Neural crest cell (in vitro differentiated cells): ENCODE measurements around the gene ATP8A1. TPM values are rescaled to one million over a fixed set of nuclear protein-coding genes. Genes with fewer than 3 reads are reported as not detected.

ENCODE experiments used
- DNase-seq: peaks from one replicate; pipeline ENCODE4 v3.0.0; 2021; ENCODE audit warnings: low read depth, mixed read lengths, low spot score
- H3K27ac Mint-ChIP-seq: one replicate; pipeline ENCODE4 v1.8.0; 2021; ENCODE audit warnings: mild to moderate bottlenecking, mixed read lengths; ENCODE audit not compliant: unreplicated experiment
- H3K27me3 Mint-ChIP-seq: 2 replicates; pipeline ENCODE4 v1.8.0; 2021; ENCODE audit warnings: low read depth, mild to moderate bottlenecking, mixed read lengths
- H3K36me3 Mint-ChIP-seq: 2 replicates; pipeline ENCODE4 v1.8.0; 2021; ENCODE audit warnings: low read depth, mild to moderate bottlenecking, mixed read lengths
- H3K4me1 Mint-ChIP-seq: 2 replicates; pipeline ENCODE4 v1.8.0; 2021; ENCODE audit warnings: mixed read lengths
- H3K4me3 Mint-ChIP-seq: one replicate; pipeline ENCODE4 v1.8.0; 2021; ENCODE audit warnings: mild to moderate bottlenecking, mixed read lengths
- H3K9me3 Mint-ChIP-seq: 2 replicates; pipeline ENCODE4 v1.8.0; 2021; ENCODE audit warnings: mixed read lengths
- total RNA-seq: library from RNA; stranded (reverse); gene quantifications from 2 replicates; pipeline ENCODE4 v1.2.1, GENCODE V29; 2021
- TF ChIP-seq, protein P1 (sequence below): fragments of 200-600 bp; sonication (generic); conservative IDR thresholded peaks from 2 replicates; pipeline ENCODE4 v1.5.0; 2021; ENCODE audit warnings: antibody characterized with exemption, mild to moderate bottlenecking

The ATP8A1 gene
- total RNA-seq, 1 donor from 2014 or later = 11.9 TPM

DNA sequence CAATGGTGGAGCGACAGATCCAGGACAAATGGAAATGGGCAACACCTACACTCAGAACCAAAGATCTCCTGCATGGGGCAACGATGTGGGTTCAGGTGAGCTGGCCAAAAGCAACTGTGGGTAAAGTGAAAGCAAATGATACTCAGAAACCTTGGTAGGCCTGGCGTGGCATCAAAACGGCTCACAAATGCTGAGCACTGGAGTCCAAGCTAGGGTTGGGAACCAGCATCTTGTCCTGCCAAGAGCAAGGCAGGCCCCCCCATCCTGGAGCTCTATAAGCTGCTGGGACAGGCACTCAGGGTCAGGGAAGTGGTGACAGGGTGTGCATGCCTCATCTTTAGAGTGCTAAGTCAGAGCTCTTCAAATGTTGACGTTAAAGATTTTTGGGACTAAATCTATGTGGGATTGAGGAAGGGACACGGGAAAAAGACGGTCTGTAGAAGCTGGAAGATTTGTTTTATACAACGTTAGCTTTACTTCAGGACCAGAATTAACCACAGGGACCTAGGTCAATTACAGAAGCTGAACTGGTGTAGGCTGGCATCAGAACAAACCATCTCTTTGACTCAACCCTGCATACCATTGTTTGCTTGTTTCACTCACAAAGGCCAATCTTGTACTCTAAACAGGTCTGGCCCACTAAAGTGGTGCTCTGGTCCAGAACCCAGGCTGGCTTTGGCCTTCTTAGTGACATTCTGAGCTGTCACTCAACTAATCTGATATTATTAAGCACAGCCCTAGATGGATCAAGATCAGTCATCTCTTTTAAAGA, 10.7 kb downstream of the ATP8A1 start:
- DNase-seq = no peak
- Mint-ChIP-seq H3K4me1 (no peaks in the 10 kb centered on the region), H3K4me3 (no peak overlapping the region), H3K27me3 (no peaks in the 10 kb centered on the region), H3K9me3 (peaks cover 3% of the 10 kb centered on the region), H3K36me3 (peaks cover 3% of the 10 kb centered on the region), H3K27ac (no peak overlapping the region)
- TF ChIP-seq, protein P1, sequence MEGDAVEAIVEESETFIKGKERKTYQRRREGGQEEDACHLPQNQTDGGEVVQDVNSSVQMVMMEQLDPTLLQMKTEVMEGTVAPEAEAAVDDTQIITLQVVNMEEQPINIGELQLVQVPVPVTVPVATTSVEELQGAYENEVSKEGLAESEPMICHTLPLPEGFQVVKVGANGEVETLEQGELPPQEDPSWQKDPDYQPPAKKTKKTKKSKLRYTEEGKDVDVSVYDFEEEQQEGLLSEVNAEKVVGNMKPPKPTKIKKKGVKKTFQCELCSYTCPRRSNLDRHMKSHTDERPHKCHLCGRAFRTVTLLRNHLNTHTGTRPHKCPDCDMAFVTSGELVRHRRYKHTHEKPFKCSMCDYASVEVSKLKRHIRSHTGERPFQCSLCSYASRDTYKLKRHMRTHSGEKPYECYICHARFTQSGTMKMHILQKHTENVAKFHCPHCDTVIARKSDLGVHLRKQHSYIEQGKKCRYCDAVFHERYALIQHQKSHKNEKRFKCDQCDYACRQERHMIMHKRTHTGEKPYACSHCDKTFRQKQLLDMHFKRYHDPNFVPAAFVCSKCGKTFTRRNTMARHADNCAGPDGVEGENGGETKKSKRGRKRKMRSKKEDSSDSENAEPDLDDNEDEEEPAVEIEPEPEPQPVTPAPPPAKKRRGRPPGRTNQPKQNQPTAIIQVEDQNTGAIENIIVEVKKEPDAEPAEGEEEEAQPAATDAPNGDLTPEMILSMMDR = no peak

DNA sequence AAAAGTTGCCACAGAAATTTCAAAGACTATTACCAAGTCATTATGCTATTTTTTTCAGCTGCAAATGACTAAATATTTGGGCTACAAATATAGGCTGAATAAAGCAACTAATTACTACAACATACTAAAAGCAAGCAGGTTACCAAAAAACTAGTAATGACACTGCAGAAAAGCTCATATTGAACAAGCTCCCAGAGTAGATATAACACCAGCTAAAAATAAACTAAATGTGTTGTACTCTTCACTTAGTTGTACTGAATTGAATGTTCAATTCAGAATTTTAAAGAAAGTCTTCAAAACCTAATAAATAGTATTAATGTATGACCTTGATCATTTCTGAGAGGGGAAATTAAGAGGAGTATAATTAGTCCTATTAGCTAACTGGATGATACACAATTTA, 12.0 kb downstream of the ATP8A1 start:
- no peak overlapping the region for H3K27ac Mint-ChIP-seq
- no peaks in the 10 kb centered on the region for H3K4me1 Mint-ChIP-seq
- H3K36me3 Mint-ChIP-seq = no peaks in the 10 kb centered on the region
- H3K9me3 Mint-ChIP-seq = peaks cover 3% of the 10 kb centered on the region
- DNase-seq = no peak
- no peak overlapping the region for H3K4me3 Mint-ChIP-seq
- TF ChIP-seq, protein P1 = no peak
- no peaks in the 10 kb centered on the region for H3K27me3 Mint-ChIP-seq

DNA sequence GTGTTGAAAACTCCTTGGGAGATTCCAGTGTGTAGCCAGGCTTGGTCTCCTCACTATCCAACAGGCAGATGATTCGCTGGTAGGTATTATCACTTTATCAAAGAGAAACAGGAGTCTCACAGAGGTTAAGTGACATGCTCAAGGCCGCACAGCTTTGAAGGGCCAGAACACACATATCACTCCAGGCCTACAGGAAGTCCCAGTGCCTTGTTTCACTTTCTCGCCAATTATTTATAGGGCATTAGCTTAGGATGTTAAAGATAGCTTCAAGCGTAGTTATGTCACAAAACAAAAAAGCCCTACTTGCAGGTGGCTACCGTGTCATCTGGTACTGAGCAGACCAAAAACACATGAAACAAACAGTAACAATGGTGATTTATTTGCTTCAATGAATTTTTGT, 13.2 kb downstream of the ATP8A1 start:
- Mint-ChIP-seq H3K4me3 (no peak overlapping the region), H3K27ac (no peak overlapping the region), H3K36me3 (no peaks in the 10 kb centered on the region), H3K9me3 (peaks cover 3% of the 10 kb centered on the region), H3K27me3 (no peaks in the 10 kb centered on the region), H3K4me1 (no peaks in the 10 kb centered on the region)
- TF ChIP-seq, protein P1 = no peak
- DNase-seq = no peak

DNA sequence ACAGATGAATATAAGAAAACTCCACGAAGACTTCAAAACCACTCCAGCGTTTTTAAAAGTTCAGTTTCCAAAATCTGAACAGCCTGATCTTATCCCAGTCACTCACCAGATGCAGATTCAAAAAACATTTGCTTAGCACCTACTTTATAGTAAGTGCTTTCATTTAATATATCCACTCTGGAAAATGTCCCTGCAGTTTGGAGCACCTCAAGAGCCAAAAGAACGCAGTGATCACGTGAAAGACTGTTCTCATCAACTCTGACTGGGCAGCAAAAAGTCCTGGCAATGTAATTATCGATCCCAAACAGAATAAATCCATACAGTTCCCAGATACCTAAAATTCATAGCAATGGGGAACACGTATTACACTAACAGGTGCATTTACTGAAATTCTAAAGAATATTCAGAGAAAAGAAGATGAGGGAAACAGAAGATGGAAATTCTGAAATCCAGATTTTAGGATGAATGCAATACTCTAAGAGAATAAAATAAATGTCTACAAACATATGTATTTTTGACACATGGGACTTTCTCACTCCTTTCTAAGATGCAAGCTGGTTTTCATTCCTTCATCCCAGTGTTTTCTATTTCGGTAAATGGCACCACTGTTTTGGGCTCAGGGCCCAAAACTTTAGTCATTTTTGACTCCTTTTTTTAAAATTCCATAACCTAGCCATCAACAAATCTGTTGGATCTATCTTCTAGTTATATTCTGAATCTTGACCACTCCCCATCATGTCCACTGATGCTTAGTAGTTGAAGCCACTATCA, 13.9 kb downstream of the ATP8A1 start:
- TF ChIP-seq, protein P1 = no peak
- Mint-ChIP-seq H3K27me3 (no peaks in the 10 kb centered on the region), H3K4me3 (no peak overlapping the region)

DNA sequence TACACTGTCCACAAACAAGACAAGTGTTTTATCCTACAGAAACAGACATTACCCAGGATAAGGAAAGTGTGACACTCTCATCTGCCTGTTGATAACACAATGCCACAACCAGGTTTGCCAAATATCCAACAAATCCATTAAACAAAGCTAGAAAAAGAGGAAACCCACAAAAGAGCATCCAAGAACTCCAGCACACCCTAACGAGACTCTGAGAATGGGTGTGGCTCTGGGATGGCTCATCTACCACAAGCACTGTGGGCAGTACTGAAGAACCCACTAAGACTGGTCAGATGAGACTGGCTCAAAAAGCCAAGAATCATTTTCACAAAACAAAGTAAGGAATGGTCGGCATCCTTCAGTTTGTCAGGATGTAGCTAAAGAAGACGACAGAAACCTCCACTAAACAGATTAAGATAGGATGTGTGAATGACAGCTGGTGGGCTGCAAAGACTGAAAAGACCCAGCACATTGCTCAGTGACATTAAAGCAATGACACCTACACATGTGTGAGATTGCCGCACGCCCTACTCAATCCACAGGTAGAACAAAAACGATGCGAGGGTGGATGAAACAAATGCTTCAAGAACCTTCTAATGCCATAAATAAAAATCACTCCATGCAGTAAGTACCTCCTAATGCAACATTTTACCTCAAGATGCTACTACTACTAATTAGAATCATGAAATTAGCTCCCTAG, 14.7 kb downstream of the ATP8A1 start:
- no peak overlapping the region for H3K4me3 Mint-ChIP-seq
- H3K4me1 Mint-ChIP-seq = peaks cover 6% of the 10 kb centered on the region
- no peaks in the 10 kb centered on the region for H3K27me3 Mint-ChIP-seq
- TF ChIP-seq, protein P1 = no peak
- DNase-seq = no peak
- no peak overlapping the region for H3K27ac Mint-ChIP-seq
- no peaks in the 10 kb centered on the region for H3K36me3 Mint-ChIP-seq
- H3K9me3 Mint-ChIP-seq = peaks cover 6% of the 10 kb centered on the region

More for the DNA sequence above, 13.9 kb downstream of the ATP8A1 start:
- H3K4me1 Mint-ChIP-seq = no peaks in the 10 kb centered on the region
- H3K36me3 Mint-ChIP-seq = no peaks in the 10 kb centered on the region
- H3K9me3 Mint-ChIP-seq = peaks cover 3% of the 10 kb centered on the region
- H3K27ac Mint-ChIP-seq = no peak overlapping the region
- no peak for DNase-seq
